K562 (cell line): Measurements from ENCODE around the gene PDE12. TPM values are rescaled to one million over a fixed set of nuclear protein-coding genes. Genes with fewer than 3 reads are reported as not detected.
A peak's percentile ranks its signal among the peaks of the same experiment; 100 is the strongest.

ENCODE experiments used
- BMI1 ChIP-seq: fragments of 150-350 bp; IDR thresholded peaks from 2 replicates; pipeline ENCODE4 v1.6.1; 2014; ENCODE audit warnings: low read length
- CBX1 ChIP-seq: sonication (generic); IDR thresholded peaks from 2 replicates; pipeline ENCODE4 v1.6.1; 2016; ENCODE audit warnings: antibody characterized with exemption, low read depth, mild to moderate bottlenecking
- CXXC5 ChIP-seq: fragments of 250-450 bp; sonication (Bioruptor Pico); IDR thresholded peaks from 2 replicates; pipeline ENCODE4 v1.8.0; 2022; ENCODE audit warnings: inconsistent platforms, mild to moderate bottlenecking, moderate library complexity
- DPF2 ChIP-seq: fragments of 450-650 bp; IDR thresholded peaks from 2 replicates; pipeline ENCODE4 v1.6.1; 2016
- ETV1 ChIP-seq: fragments of 450-650 bp; conservative IDR thresholded peaks from 2 replicates; pipeline ENCODE4 v1.6.1; 2016; ENCODE audit warnings: missing genetic modification characterization, control low read depth, low read depth, missing compliant biosample characterization
- EZH2 ChIP-seq: IDR thresholded peaks from 2 replicates; pipeline ENCODE4 v1.6.1; 2012; ENCODE audit warnings: low read depth, mild to moderate bottlenecking, inconsistent platforms, low read length, borderline replicate concordance
- FIP1L1 ChIP-seq: fragments of 200-400 bp; formaldehyde crosslinking; IDR thresholded peaks from 2 replicates; pipeline ENCODE4 v1.6.1; 2018; ENCODE audit warnings: mild to moderate bottlenecking, low read depth, low read length; ENCODE audit not compliant: poor library complexity, severe bottlenecking
- FOXJ3 ChIP-seq: sonication (generic); formaldehyde crosslinking; IDR thresholded peaks from 2 replicates; pipeline ENCODE4 v1.4.0; 2020; ENCODE audit warnings: mild to moderate bottlenecking, missing genetic modification reagents
- HDAC6 ChIP-seq: IDR thresholded peaks from 2 replicates; pipeline ENCODE4 v1.6.1; 2012; ENCODE audit warnings: low read depth, mild to moderate bottlenecking, control low read depth, inconsistent platforms, low read length, moderate library complexity
- IRF1 ChIP-seq: sonication (generic); formaldehyde crosslinking; IDR thresholded peaks from 2 replicates; pipeline ENCODE4 v1.8.0; 2022; ENCODE audit warnings: missing genetic modification reagents, mild to moderate bottlenecking, borderline replicate concordance
- KAT2B ChIP-seq: IDR thresholded peaks from one replicate; pipeline ENCODE4 v1.6.1; 2012; ENCODE audit warnings: low read depth, mild to moderate bottlenecking, control low read depth, inconsistent platforms, low read length, moderate library complexity
- MBD2 ChIP-seq: sonication (generic); IDR thresholded peaks from 2 replicates; pipeline ENCODE4 v1.6.1; 2016; ENCODE audit warnings: low read depth, borderline replicate concordance
- MCM2 ChIP-seq: fragments of 450-650 bp; IDR thresholded peaks from 2 replicates; pipeline ENCODE4 v1.6.1; 2017; ENCODE audit warnings: low read depth, mild to moderate bottlenecking
- MTF1 ChIP-seq: fragments of 250-450 bp; sonication (Bioruptor Pico); IDR thresholded peaks from 2 replicates; pipeline ENCODE4 v1.9.0; 2021; ENCODE audit warnings: moderate library complexity, mild to moderate bottlenecking, inconsistent platforms, borderline replicate concordance
- NFRKB ChIP-seq: fragments of 450-650 bp; IDR thresholded peaks from 2 replicates; pipeline ENCODE4 v1.6.1; 2016; ENCODE audit warnings: low read depth
- NR1H2 ChIP-seq: sonication (generic); formaldehyde crosslinking; IDR thresholded peaks from 2 replicates; pipeline ENCODE4 v1.4.0; 2020; ENCODE audit warnings: mild to moderate bottlenecking, missing genetic modification reagents
- NR3C1 ChIP-seq: sonication (generic); formaldehyde crosslinking; IDR thresholded peaks from 2 replicates; pipeline ENCODE4 v1.8.1; 2022; ENCODE audit warnings: missing genetic modification reagents
- POLR2B ChIP-seq: fragments of 450-650 bp; IDR thresholded peaks from 2 replicates; pipeline ENCODE4 v1.6.1; 2018; ENCODE audit warnings: low read depth; ENCODE audit not compliant: partially characterized antibody
- PTBP1 ChIP-seq: fragments of 200-400 bp; formaldehyde crosslinking; IDR thresholded peaks from 2 replicates; pipeline ENCODE4 v1.6.1; 2017; ENCODE audit warnings: low read depth, low read length
- RBM39 ChIP-seq: fragments of 200-400 bp; formaldehyde crosslinking; optimal IDR thresholded peaks from 2 replicates; pipeline ENCODE3; 2018; ENCODE audit warnings: low read depth, low read length
- SMAD1 ChIP-seq: fragments of 150-350 bp; IDR thresholded peaks from 2 replicates; pipeline ENCODE4 v1.6.1; 2014; ENCODE audit warnings: low read length, low read depth; ENCODE audit not compliant: partially characterized antibody
- TCF7L2 ChIP-seq: fragments of 150-350 bp; IDR thresholded peaks from 2 replicates; pipeline ENCODE4 v1.6.1; 2016; ENCODE audit warnings: low read depth, mild to moderate bottlenecking, low read length, moderate library complexity
- ZNF12 ChIP-seq: sonication (generic); formaldehyde crosslinking; IDR thresholded peaks from 2 replicates; pipeline ENCODE4 v1.4.0; 2020; ENCODE audit warnings: mild to moderate bottlenecking, missing genetic modification reagents
- ZNF146 ChIP-seq: IDR thresholded peaks from one replicate; pipeline ENCODE4 v1.6.1; 2018; ENCODE audit warnings: missing compliant biosample characterization; ENCODE audit not compliant: unreplicated experiment
- ZNF589 ChIP-seq: fragments of 200-800 bp; sonication (Bioruptor generic); IDR thresholded peaks from 2 replicates; pipeline ENCODE4 v1.6.1; 2016; ENCODE audit warnings: low read depth, missing genetic modification characterization, missing compliant biosample characterization
- ZNF644 ChIP-seq: fragments of 200-800 bp; sonication (Bioruptor generic); IDR thresholded peaks from 2 replicates; pipeline ENCODE4 v1.6.1; 2016; ENCODE audit warnings: low read depth, missing genetic modification characterization, missing compliant biosample characterization
- polyA plus RNA-seq, 8 experiments: library from polyadenylated mRNA; depleted of rRNA in 4 of 8; stranded (reverse) in 5 of 8; unstranded in 3 of 8; fragments of >200 nt; fragmentation: Nextera tagmentation in 2 of 8; fragmentation: Illumina TruSeq in 1 of 8; extraction: Ambion mirVana in 2 of 8; extraction: Trizol in 1 of 8; gene quantifications; 2 replicates each; pipeline versions ENCODE4 v1.2.1 to v1.2.3, GENCODE V29; 2011 to 2014; ENCODE audit warnings: inconsistent platforms in 1 of 8, missing spikeins in 1 of 8
- total RNA-seq, 7 experiments: library from RNA; depleted of rRNA in 6 of 7; stranded (reverse); fragments of >200 nt in 6 of 7; fragmentation: Illumina TruSeq in 2 of 7; extraction: Trizol in 2 of 7; gene quantifications; 2 replicates each; pipeline versions ENCODE4 v1.2.1 to v1.2.3, GENCODE V29; 2011 to 2021; ENCODE audit warnings: low replicate concordance in 1 of 7
- TF ChIP-seq, protein P1 (sequence below), 2 experiments: fragments of 250-450 bp in 1 of 2; fragments of 450-650 bp in 1 of 2; sonication (Bioruptor Pico) in 1 of 2; IDR thresholded peaks; 2 replicates each; pipeline versions ENCODE4 v1.6.1 to v1.8.0; 2016 to 2021; ENCODE audit warnings: mild to moderate bottlenecking in 2 of 2, moderate library complexity in 2 of 2, missing compliant biosample characterization in 1 of 2, missing genetic modification characterization in 1 of 2
- TF ChIP-seq, protein P2 (sequence below): sonication (generic); formaldehyde crosslinking; IDR thresholded peaks from 2 replicates; pipeline ENCODE4 v1.8.1; 2022; ENCODE audit warnings: missing genetic modification reagents

Gene PDE12
- total and polyA plus RNA-seq, 9 of the 15 experiments (the other 6 are each of a cell fraction or from before 2014, with no cell fraction given): 2.1 to 20.5 (median 10.0) TPM

GRCh38 chr3:57555738-57556458 is at the start of gene PDE12 (continued):
- TF ChIP-seq MCM2 (no peak), FIP1L1 (peak; percentile 49), CXXC5 (CRISPR knock-in tag) (peak; percentile 86), POLR2B (peak; percentile 75), RBM39 (no peak), MBD2 (no peak), SMAD1 (no peak), HDAC6 (no peak), EZH2 (no peak), PTBP1 (no peak), TCF7L2 (no peak), BMI1 (no peak), ZNF644 (tag) (0 out of 2 replicates have a peak, but pooled peaks have one; percentile 46), KAT2B (no peak), ETV1 (tag) (peak; percentile 99), FOXJ3 (no peak), ZNF12 (CRISPR knock-in tag) (no peak; the same call in 1 of the 2 replicates), NR3C1 (CRISPR knock-in tag) (peak; percentile 78), IRF1 (CRISPR knock-in tag) (peak; percentile 63; the same call in 1 of the 2 replicates), DPF2 (no peak), MTF1 (CRISPR knock-in tag) (no peak), NFRKB (peak; percentile 76; the same call in 1 of the 2 replicates), ZNF589 (peak; percentile 89; the same call in 1 of the 2 replicates), ZNF146 (CRISPR knock-in tag) (no peak), CBX1 (peak; percentile 66; the same call in 1 of the 2 replicates), NR1H2 (no peak)
- TF ChIP-seq, protein P1, sequence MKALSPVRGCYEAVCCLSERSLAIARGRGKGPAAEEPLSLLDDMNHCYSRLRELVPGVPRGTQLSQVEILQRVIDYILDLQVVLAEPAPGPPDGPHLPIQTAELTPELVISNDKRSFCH (CRISPR knock-in tag; IDR thresholded peaks at IDR 0.05): no peak
- TF ChIP-seq, protein P1 (tag; IDR thresholded peaks at IDR 0.05): peak; percentile 92
- TF ChIP-seq, protein P2, sequence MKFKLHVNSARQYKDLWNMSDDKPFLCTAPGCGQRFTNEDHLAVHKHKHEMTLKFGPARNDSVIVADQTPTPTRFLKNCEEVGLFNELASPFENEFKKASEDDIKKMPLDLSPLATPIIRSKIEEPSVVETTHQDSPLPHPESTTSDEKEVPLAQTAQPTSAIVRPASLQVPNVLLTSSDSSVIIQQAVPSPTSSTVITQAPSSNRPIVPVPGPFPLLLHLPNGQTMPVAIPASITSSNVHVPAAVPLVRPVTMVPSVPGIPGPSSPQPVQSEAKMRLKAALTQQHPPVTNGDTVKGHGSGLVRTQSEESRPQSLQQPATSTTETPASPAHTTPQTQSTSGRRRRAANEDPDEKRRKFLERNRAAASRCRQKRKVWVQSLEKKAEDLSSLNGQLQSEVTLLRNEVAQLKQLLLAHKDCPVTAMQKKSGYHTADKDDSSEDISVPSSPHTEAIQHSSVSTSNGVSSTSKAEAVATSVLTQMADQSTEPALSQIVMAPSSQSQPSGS (CRISPR knock-in tag): no peak
